ENCODE measurements around the gene GJC1. TPM values are rescaled to one million over a fixed set of nuclear protein-coding genes. Genes with fewer than 3 reads are reported as not detected.

Gene GJC1
- total RNA-seq, 1 experiment from 2014 or later, result 89.4 TPM

GRCh38 chr17:44793885-44794842, 35.9 kb downstream of the GJC1 start:
- TF ChIP-seq CTCF (IDR thresholded peaks at IDR 0.05), result no peak
- Histone ChIP-seq H3K27ac (ENCODE audit: low read length) (peak overlapping the region; percentile 60), H3K36me3 (ENCODE audit: control insufficient read depth, insufficient read depth, low read length) (no peaks in the 10 kb centered on the region), H3K4me3 (ENCODE audit: low read depth in 2 of 2, low read length in 2 of 2) (peak overlapping the region in 1 of 2 experiments; percentile 16; a peak in 1 of 4 replicates), H3K9me3 (ENCODE audit: control insufficient read depth, insufficient read depth, low read depth, low read length) (no peaks in the 10 kb centered on the region), H3K27me3 (ENCODE audit: control insufficient read depth, insufficient read depth, low read length) (no peaks in the 10 kb centered on the region), H3K4me1 (ENCODE audit: control insufficient read depth, insufficient read depth, low read length) (peaks cover 36% of the 10 kb centered on the region)
- no TSS peak for BruUV-seq (replicated peaks)
- in situ Hi-C loops (cut with HindIII; ENCODE audit: low pct_unique_long_range_greater_than_20kb, low sequenced_read_pairs), result no loop called here
- intact Hi-C loops (cut with micrococcal nuclease; ENCODE audit: unreplicated experiment), result no loop called here
- ChIA-PET CTCF (interaction anchor here (0.6 to 1.4 kb wide), 3 partner anchors 18 to 381 kb away, joined by 3 to 11 read pairs (median 5); no protein-coding TSS in a partner anchor), POLR2A (no interaction called here)
- DNase-seq (ENCODE audit: low read depth, low spot score) (no peak), ATAC-seq (peak; percentile 25)

GRCh38 chr17:44792276-44792675, 37.8 kb downstream of the GJC1 start:
- peaks cover 25% of the 10 kb centered on the region for H3K4me1 ChIP-seq (ENCODE audit: control insufficient read depth, insufficient read depth, low read length)

More at GRCh38 chr17:44792276-44792675, 37.8 kb downstream of the GJC1 start:
- ATAC-seq, result no peak
- no peaks in the 10 kb centered on the region for H3K36me3 ChIP-seq (ENCODE audit: control insufficient read depth, insufficient read depth, low read length)
- H3K9me3 ChIP-seq (ENCODE audit: control insufficient read depth, insufficient read depth, low read depth, low read length), result no peaks in the 10 kb centered on the region
- H3K4me3 ChIP-seq (ENCODE audit: low read depth in 2 of 2, low read length in 2 of 2), result no peak overlapping the region
- in situ Hi-C loops (cut with HindIII; ENCODE audit: low pct_unique_long_range_greater_than_20kb, low sequenced_read_pairs) (no loop called here), intact Hi-C loops (cut with micrococcal nuclease; ENCODE audit: unreplicated experiment) (no loop called here)
- no peak for DNase-seq (ENCODE audit: low read depth, low spot score)
- H3K27ac ChIP-seq (ENCODE audit: low read length), result no peak overlapping the region
- CTCF ChIA-PET, result no interaction called here
- POLR2A ChIA-PET, result interaction anchor here (0.6 kb wide), 1 partner anchor 32 kb away, joined by 3 read pairs; no protein-coding TSS in a partner anchor
- TF ChIP-seq SIN3A (IDR thresholded peaks at IDR 0.05; ENCODE audit: borderline replicate concordance, insufficient read depth, low read depth, low read length) (no peak), CTCF (IDR thresholded peaks at IDR 0.05) (no peak), REST (IDR thresholded peaks at IDR 0.05; ENCODE audit: insufficient read depth in 1 of 2, low read depth in 2 of 2, low read length in 1 of 2) (no peak), TCF7L2 (IDR thresholded peaks at IDR 0.05; ENCODE audit: low read depth, low read length) (no peak), POLR2AphosphoS5 (IDR thresholded peaks at IDR 0.05; ENCODE audit: low read depth, low read length) (no peak)
- no TSS peak for BruUV-seq (replicated peaks)
- no peaks in the 10 kb centered on the region for H3K27me3 ChIP-seq (ENCODE audit: control insufficient read depth, insufficient read depth, low read length)

All from Panc1 (cell line).